Fibroblast of lung (primary cell): ENCODE results near the gene KCNK4. TPM values are rescaled to one million over a fixed set of nuclear protein-coding genes. Genes with fewer than 3 reads are reported as not detected.

Experiments
- DNase-seq, 2 donors: peaks; one replicate each; pipeline versions ENCODE4 v3.0.0 to v3.0.0-alpha.2; 2010; ENCODE audit warnings: low read depth in 2 of 2
- H2AFZ ChIP-seq: 2 replicates; pipeline ENCODE4 v1.5.1; 2012; ENCODE audit warnings: low read length, control low read depth, inconsistent platforms
- H3K27ac ChIP-seq: 2 replicates; pipeline ENCODE4 v1.5.1; 2011; ENCODE audit warnings: low read length, control low read depth; ENCODE audit not compliant: insufficient read depth
- H3K27me3 ChIP-seq: 2 replicates; pipeline ENCODE4 v1.5.1; 2011; ENCODE audit warnings: mild to moderate bottlenecking, low read length; ENCODE audit not compliant: control insufficient read depth, insufficient read depth
- H3K36me3 ChIP-seq: 2 replicates; pipeline ENCODE4 v1.5.1; 2011; ENCODE audit warnings: low read length; ENCODE audit not compliant: control insufficient read depth, insufficient read depth
- H3K4me1 ChIP-seq: 2 replicates; pipeline ENCODE4 v1.5.1; 2011; ENCODE audit warnings: low read length; ENCODE audit not compliant: control insufficient read depth, insufficient read depth; ENCODE audit errors: extremely low read depth
- H3K4me2 ChIP-seq: 2 replicates; pipeline ENCODE4 v1.5.1; 2011; ENCODE audit warnings: low read length, control low read depth; ENCODE audit not compliant: insufficient read depth; ENCODE audit errors: extremely low read depth
- H3K4me3 ChIP-seq, 4 experiments: fragments of 200-600 bp in 1 of 4; sonication (generic) in 1 of 4; replicated peaks in 1 of 4; 2 replicates each; pipeline ENCODE4 v1.5.1; 2011 to 2016; ENCODE audit warnings: low read length in 4 of 4, low read depth in 3 of 4, mild to moderate bottlenecking in 3 of 4, control low read depth in 2 of 4, inconsistent platforms in 1 of 4, mixed read lengths in 1 of 4; ENCODE audit not compliant: insufficient read depth in 1 of 4; ENCODE audit errors: control extremely low read depth in 1 of 4
- H3K79me2 ChIP-seq: 2 replicates; pipeline ENCODE4 v1.5.1; 2012; ENCODE audit warnings: mild to moderate bottlenecking, low read length, inconsistent platforms; ENCODE audit not compliant: control insufficient read depth, insufficient read depth
- H3K9ac ChIP-seq: 2 replicates; pipeline ENCODE4 v1.5.1; 2011; ENCODE audit warnings: mild to moderate bottlenecking, low read length, control low read depth; ENCODE audit not compliant: insufficient read depth
- H3K9me3 ChIP-seq: 2 replicates; pipeline ENCODE4 v1.5.1; 2012; ENCODE audit warnings: low read depth, low read length; ENCODE audit not compliant: control insufficient read depth, insufficient read depth
- H4K20me1 ChIP-seq: 2 replicates; pipeline ENCODE4 v1.5.1; 2011; ENCODE audit warnings: low read length; ENCODE audit not compliant: control insufficient read depth, insufficient read depth; ENCODE audit errors: extremely low read depth
- CTCF ChIP-seq, 2 donors: IDR thresholded peaks in 1 of 2; conservative IDR thresholded peaks in 1 of 2; 1 replicate in 1 of 2; 2 replicates in 1 of 2; pipeline ENCODE4 v1.5.1; 2011 to 2012; ENCODE audit warnings: low read length in 2 of 2, control low read depth in 1 of 2, inconsistent platforms in 1 of 2, low read depth in 1 of 2, mild to moderate bottlenecking in 1 of 2
- EZH2 ChIP-seq: IDR thresholded peaks from 2 replicates; pipeline ENCODE4 v1.5.1; 2012; ENCODE audit warnings: low read length, control low read depth, mild to moderate bottlenecking; ENCODE audit errors: missing control alignments
- polyA plus RNA-seq, 2 donors: library from polyadenylated mRNA; depleted of rRNA in 1 of 2; stranded (reverse) in 1 of 2; unstranded in 1 of 2; fragments of >200 nt; gene quantifications; 2 replicates each; pipeline ENCODE4 v1.2.1, GENCODE V29; 2011 to 2012; ENCODE audit warnings: missing spikeins in 1 of 2
- total RNA-seq: library from RNA; depleted of rRNA; stranded (reverse); fragments of >200 nt; gene quantifications from 2 replicates; pipeline ENCODE4 v1.2.1, GENCODE V29; 2014

KCNK4 gene
- total and polyA plus RNA-seq, 2 donors (not counting 1 experiment from before 2014, with no cell fraction given), result not detected

- H3K36me3 ChIP-seq, result peaks cover 41% of the 10 kb centered on the region
- TF ChIP-seq EZH2, result no peak
- TF ChIP-seq CTCF (conservative IDR thresholded peaks at IDR 0.05 in 1 of 2, IDR thresholded peaks at IDR 0.05 in 1 of 2; ENCODE audit: low read depth in 1 of 2, low read length in 2 of 2), result no peak
- H3K4me1 ChIP-seq, result peaks cover 17% of the 10 kb centered on the region
- H3K4me3 ChIP-seq, result no peak overlapping the region
- no peak for DNase-seq
- no peak overlapping the region for H3K4me2 ChIP-seq
- no peaks in the 10 kb centered on the region for H3K79me2 ChIP-seq
- H3K27me3 ChIP-seq, result no peaks in the 10 kb centered on the region
- H2AFZ ChIP-seq, result no peak overlapping the region
- no peaks in the 10 kb centered on the region for H4K20me1 ChIP-seq
- H3K9me3 ChIP-seq, result no peaks in the 10 kb centered on the region
- H3K27ac ChIP-seq, result no peak overlapping the region
- no peak overlapping the region for H3K9ac ChIP-seq
Measured at GRCh38 chr11:64264371-64264852, 26.7 kb upstream of the KCNK4 start.

- H3K36me3 ChIP-seq, result peaks cover 37% of the 10 kb centered on the region
- no peaks in the 10 kb centered on the region for H4K20me1 ChIP-seq
- no peaks in the 10 kb centered on the region for H3K27me3 ChIP-seq
- no peaks in the 10 kb centered on the region for H3K79me2 ChIP-seq
- H3K27ac ChIP-seq, result no peak overlapping the region
- H3K4me2 ChIP-seq, result no peak overlapping the region
- no peaks in the 10 kb centered on the region for H3K9me3 ChIP-seq
- H2AFZ ChIP-seq, result no peak overlapping the region
- DNase-seq, result no peak
- H3K4me1 ChIP-seq, result peaks cover 18% of the 10 kb centered on the region
- TF ChIP-seq EZH2, result no peak
- TF ChIP-seq CTCF (conservative IDR thresholded peaks at IDR 0.05 in 1 of 2, IDR thresholded peaks at IDR 0.05 in 1 of 2; ENCODE audit: low read depth in 1 of 2, low read length in 2 of 2), result no peak
- no peak overlapping the region for H3K4me3 ChIP-seq
- no peak overlapping the region for H3K9ac ChIP-seq
Measured at GRCh38 chr11:64265176-64266160, 25.6 kb upstream of the KCNK4 start.

- Histone ChIP-seq H3K4me3 (no peak overlapping the region), H3K4me1 (peaks cover 19% of the 10 kb centered on the region), H4K20me1 (no peaks in the 10 kb centered on the region), H3K9me3 (no peaks in the 10 kb centered on the region), H3K4me2 (no peak overlapping the region), H3K9ac (no peak overlapping the region), H3K79me2 (no peaks in the 10 kb centered on the region), H3K27me3 (no peaks in the 10 kb centered on the region), H2AFZ (no peak overlapping the region), H3K27ac (no peak overlapping the region), H3K36me3 (peaks cover 34% of the 10 kb centered on the region)
- DNase-seq, result peak in 1 of 2 donors; percentile 23
- TF ChIP-seq EZH2 (no peak), CTCF (conservative IDR thresholded peaks at IDR 0.05 in 1 of 2, IDR thresholded peaks at IDR 0.05 in 1 of 2; ENCODE audit: low read depth in 1 of 2, low read length in 2 of 2) (no peak)
Measured at GRCh38 chr11:64266339-64266738, 24.8 kb upstream of the KCNK4 start.
